ENCODE data around the gene CCDC148. TPM values are rescaled to one million over a fixed set of nuclear protein-coding genes. Genes with fewer than 3 reads are reported as not detected.
"Not testable (repeated sequence)": the region's sequence is repeated elsewhere in the genome, so short reads cannot be mapped to it uniquely, and the experiment has no call there.

Gene CCDC148
- total RNA-seq, 3 donors from 2014 or later (not counting 1 experiment from before 2014, with no cell fraction given), result not detected

- Mint-ChIP-seq H3K4me1 (no peaks in the 10 kb centered on the region), H3K9me3 (peaks cover 4 to 5% of the 10 kb centered on the region in 2 donors), H3K4me3 (no peak overlapping the region), H3K27ac (no peak overlapping the region), H3K27me3 (ENCODE audit: low read depth in 2 of 2) (no peaks in the 10 kb centered on the region), H3K36me3 (no peaks in the 10 kb centered on the region)
- 69% methylated on average over 4 of the region's 4 CpGs for WGBS (ENCODE audit: insufficient coverage)
- Histone ChIP-seq H3K9me3 (ENCODE audit: control insufficient read depth, insufficient read depth, low read length) (no peaks in the 10 kb centered on the region), H3K27ac (ENCODE audit: low read length) (no peak overlapping the region), H3K36me3 (ENCODE audit: control insufficient read depth, insufficient read depth, low read length) (no peaks in the 10 kb centered on the region), H3K27me3 (ENCODE audit: control insufficient read depth, insufficient read depth, low read length) (no peaks in the 10 kb centered on the region), H3K4me1 (ENCODE audit: control insufficient read depth, insufficient read depth, low read length) (no peaks in the 10 kb centered on the region), H3K4me3 (ENCODE audit: low read length) (no peak overlapping the region)
- intact Hi-C loops (cut with micrococcal nuclease), result no loop called here
- TF ChIP-seq CTCF (IDR thresholded peaks at IDR 0.05), result no peak
- ATAC-seq (no peak), DNase-seq (no peak)
These were observed 96.7 kb downstream of the CCDC148 start for GRCh38 chr2:158359846-158360245.

GRCh38 chr2:158357699-158358098 lies 98.9 kb downstream of the CCDC148 start:
- no peaks in the 10 kb centered on the region for H3K4me1 ChIP-seq (ENCODE audit: control insufficient read depth, insufficient read depth, low read length)
- ATAC-seq, result no peak
- Mint-ChIP-seq H3K9me3 (peaks cover 4% of the 10 kb centered on the region in 2 donors), H3K27me3 (ENCODE audit: low read depth in 2 of 2) (no peaks in the 10 kb centered on the region), H3K4me1 (no peaks in the 10 kb centered on the region), H3K27ac (no peak overlapping the region), H3K4me3 (no peak overlapping the region), H3K36me3 (no peaks in the 10 kb centered on the region)
- no peaks in the 10 kb centered on the region for H3K9me3 ChIP-seq (ENCODE audit: control insufficient read depth, insufficient read depth, low read length)
- TF ChIP-seq CTCF (IDR thresholded peaks at IDR 0.05), result no peak
- WGBS (ENCODE audit: insufficient coverage), result 92% methylated on average over 2 of the region's 2 CpGs
- H3K4me3 ChIP-seq (ENCODE audit: low read length), result no peak overlapping the region
- no peak for DNase-seq
- no peak overlapping the region for H3K27ac ChIP-seq (ENCODE audit: low read length)
- no peaks in the 10 kb centered on the region for H3K27me3 ChIP-seq (ENCODE audit: control insufficient read depth, insufficient read depth, low read length)
- intact Hi-C loops (cut with micrococcal nuclease), result no loop called here
- no peaks in the 10 kb centered on the region for H3K36me3 ChIP-seq (ENCODE audit: control insufficient read depth, insufficient read depth, low read length)

- no peaks in the 10 kb centered on the region for H3K4me1 ChIP-seq (ENCODE audit: control insufficient read depth, insufficient read depth, low read length)
- intact Hi-C loops (cut with micrococcal nuclease), result no loop called here
- no CpG with 5 or more reads among the region's 1 CpG for WGBS (ENCODE audit: insufficient coverage)
- no peaks in the 10 kb centered on the region for H3K4me1 Mint-ChIP-seq
- no peaks in the 10 kb centered on the region for H3K9me3 ChIP-seq (ENCODE audit: control insufficient read depth, insufficient read depth, low read length)
- H3K4me3 ChIP-seq (ENCODE audit: low read length), result no peak overlapping the region
- DNase-seq, result no peak
- H3K27ac ChIP-seq (ENCODE audit: low read length), result no peak overlapping the region
- no peak for ATAC-seq
- H3K36me3 ChIP-seq (ENCODE audit: control insufficient read depth, insufficient read depth, low read length), result no peaks in the 10 kb centered on the region
- TF ChIP-seq CTCF (IDR thresholded peaks at IDR 0.05), result no peak
- no peak overlapping the region for H3K4me3 Mint-ChIP-seq
- no peaks in the 10 kb centered on the region for H3K27me3 ChIP-seq (ENCODE audit: control insufficient read depth, insufficient read depth, low read length)
- H3K27me3 Mint-ChIP-seq (ENCODE audit: low read depth in 2 of 2), result no peaks in the 10 kb centered on the region
- peaks cover 2 to 4% of the 10 kb centered on the region in 2 donors for H3K9me3 Mint-ChIP-seq
- no peak overlapping the region for H3K27ac Mint-ChIP-seq
- no peaks in the 10 kb centered on the region for H3K36me3 Mint-ChIP-seq
These were observed 99.4 kb downstream of the CCDC148 start for GRCh38 chr2:158357122-158357521.

GRCh38 chr2:158351466-158351816 lies 105.1 kb downstream of the CCDC148 start:
- not testable (repeated sequence) for H3K36me3 ChIP-seq (ENCODE audit: control insufficient read depth, insufficient read depth, low read length); H3K36me3 Mint-ChIP-seq; DNase-seq

GRCh38 chr2:158350751-158351465 lies 105.6 kb downstream of the CCDC148 start:
- H3K9me3 Mint-ChIP-seq; H3K4me1 Mint-ChIP-seq; H3K27me3 Mint-ChIP-seq (ENCODE audit: low read depth in 2 of 2); H3K9me3 ChIP-seq (ENCODE audit: control insufficient read depth, insufficient read depth, low read length); H3K27ac Mint-ChIP-seq; H3K4me3 Mint-ChIP-seq; H3K4me3 ChIP-seq (ENCODE audit: low read length); ATAC-seq; H3K27me3 ChIP-seq (ENCODE audit: control insufficient read depth, insufficient read depth, low read length); DNase-seq; intact Hi-C loops (cut with micrococcal nuclease); H3K4me1 ChIP-seq (ENCODE audit: control insufficient read depth, insufficient read depth, low read length); H3K36me3 ChIP-seq (ENCODE audit: control insufficient read depth, insufficient read depth, low read length); H3K36me3 Mint-ChIP-seq; H3K27ac ChIP-seq (ENCODE audit: low read length): not testable (repeated sequence)
- 97% methylated on average over 14 of the region's 20 CpGs for WGBS (ENCODE audit: insufficient coverage)

More at GRCh38 chr2:158351466-158351816, 105.1 kb downstream of the CCDC148 start:
- intact Hi-C loops (cut with micrococcal nuclease); H3K27me3 Mint-ChIP-seq (ENCODE audit: low read depth in 2 of 2); H3K4me1 Mint-ChIP-seq; H3K9me3 ChIP-seq (ENCODE audit: control insufficient read depth, insufficient read depth, low read length); H3K9me3 Mint-ChIP-seq; H3K4me1 ChIP-seq (ENCODE audit: control insufficient read depth, insufficient read depth, low read length); H3K4me3 Mint-ChIP-seq; H3K27me3 ChIP-seq (ENCODE audit: control insufficient read depth, insufficient read depth, low read length); H3K27ac Mint-ChIP-seq; ATAC-seq; H3K27ac ChIP-seq (ENCODE audit: low read length); H3K4me3 ChIP-seq (ENCODE audit: low read length): not testable (repeated sequence)
- no CpG with 5 or more reads among the region's 14 CpGs for WGBS (ENCODE audit: insufficient coverage)
